Measurements from ENCODE around the gene ENPP7.

Gene ENPP7

DNA sequence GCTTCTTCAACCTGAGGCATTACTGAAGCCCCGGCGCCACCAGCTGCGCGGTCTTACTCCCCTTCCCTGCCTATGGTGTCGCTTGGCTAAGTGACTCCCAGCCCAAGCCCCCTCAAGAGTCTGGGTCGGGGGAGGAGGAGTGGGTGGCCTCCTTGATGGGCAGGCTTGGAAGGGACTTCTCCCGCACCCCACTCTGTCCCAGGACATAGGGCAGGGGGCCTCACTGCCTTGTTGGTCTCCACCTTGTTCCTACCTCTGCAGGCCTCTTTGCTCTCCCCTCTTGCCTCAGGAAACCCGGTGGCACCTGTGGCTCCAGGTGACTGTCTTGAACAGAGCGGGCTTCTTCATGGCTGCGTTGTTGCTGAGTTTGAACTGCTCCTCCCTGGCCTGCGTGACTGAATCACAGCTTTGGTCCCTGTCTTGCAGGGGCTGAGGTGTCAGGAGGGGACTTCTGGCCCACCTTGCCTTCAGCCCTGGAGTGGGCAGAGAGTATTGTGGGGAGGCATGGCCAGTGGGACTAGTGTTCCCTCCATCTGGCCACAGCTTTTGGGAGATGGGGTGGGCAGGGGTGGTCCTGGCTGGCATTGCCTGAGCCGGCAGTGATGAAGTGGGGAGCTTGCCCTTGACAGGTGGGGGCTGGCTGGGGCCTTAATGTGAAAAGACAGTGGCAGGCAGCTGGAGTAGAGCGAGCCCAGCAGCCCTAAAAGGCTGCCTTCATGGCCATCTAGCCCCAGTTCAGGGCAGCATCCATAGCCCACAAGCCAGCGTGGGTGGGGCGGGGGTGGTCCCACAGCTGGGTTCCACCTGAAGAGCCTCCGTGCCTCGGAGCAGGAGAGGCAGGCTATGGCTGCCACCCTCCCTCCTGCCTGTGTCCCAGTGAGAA, 54.5 kb downstream of the ENPP7 start:
- peaks cover 32% of the 10 kb centered on the region; the same call in 1 of the 2 replicates for H3K36me3 ChIP-seq (ENCODE audit: insufficient read depth, low read length)
- TF ChIP-seq, protein P1, sequence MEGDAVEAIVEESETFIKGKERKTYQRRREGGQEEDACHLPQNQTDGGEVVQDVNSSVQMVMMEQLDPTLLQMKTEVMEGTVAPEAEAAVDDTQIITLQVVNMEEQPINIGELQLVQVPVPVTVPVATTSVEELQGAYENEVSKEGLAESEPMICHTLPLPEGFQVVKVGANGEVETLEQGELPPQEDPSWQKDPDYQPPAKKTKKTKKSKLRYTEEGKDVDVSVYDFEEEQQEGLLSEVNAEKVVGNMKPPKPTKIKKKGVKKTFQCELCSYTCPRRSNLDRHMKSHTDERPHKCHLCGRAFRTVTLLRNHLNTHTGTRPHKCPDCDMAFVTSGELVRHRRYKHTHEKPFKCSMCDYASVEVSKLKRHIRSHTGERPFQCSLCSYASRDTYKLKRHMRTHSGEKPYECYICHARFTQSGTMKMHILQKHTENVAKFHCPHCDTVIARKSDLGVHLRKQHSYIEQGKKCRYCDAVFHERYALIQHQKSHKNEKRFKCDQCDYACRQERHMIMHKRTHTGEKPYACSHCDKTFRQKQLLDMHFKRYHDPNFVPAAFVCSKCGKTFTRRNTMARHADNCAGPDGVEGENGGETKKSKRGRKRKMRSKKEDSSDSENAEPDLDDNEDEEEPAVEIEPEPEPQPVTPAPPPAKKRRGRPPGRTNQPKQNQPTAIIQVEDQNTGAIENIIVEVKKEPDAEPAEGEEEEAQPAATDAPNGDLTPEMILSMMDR (conservative IDR thresholded peaks at IDR 0.05; ENCODE audit: low read length), result no peak
- no peak for TF ChIP-seq EZH2phosphoT487 (IDR thresholded peaks at IDR 0.05; ENCODE audit: borderline replicate concordance)
- no peak overlapping the region for H3K9ac ChIP-seq (ENCODE audit: low read depth, low read length, poor library complexity, severe bottlenecking)

DNA sequence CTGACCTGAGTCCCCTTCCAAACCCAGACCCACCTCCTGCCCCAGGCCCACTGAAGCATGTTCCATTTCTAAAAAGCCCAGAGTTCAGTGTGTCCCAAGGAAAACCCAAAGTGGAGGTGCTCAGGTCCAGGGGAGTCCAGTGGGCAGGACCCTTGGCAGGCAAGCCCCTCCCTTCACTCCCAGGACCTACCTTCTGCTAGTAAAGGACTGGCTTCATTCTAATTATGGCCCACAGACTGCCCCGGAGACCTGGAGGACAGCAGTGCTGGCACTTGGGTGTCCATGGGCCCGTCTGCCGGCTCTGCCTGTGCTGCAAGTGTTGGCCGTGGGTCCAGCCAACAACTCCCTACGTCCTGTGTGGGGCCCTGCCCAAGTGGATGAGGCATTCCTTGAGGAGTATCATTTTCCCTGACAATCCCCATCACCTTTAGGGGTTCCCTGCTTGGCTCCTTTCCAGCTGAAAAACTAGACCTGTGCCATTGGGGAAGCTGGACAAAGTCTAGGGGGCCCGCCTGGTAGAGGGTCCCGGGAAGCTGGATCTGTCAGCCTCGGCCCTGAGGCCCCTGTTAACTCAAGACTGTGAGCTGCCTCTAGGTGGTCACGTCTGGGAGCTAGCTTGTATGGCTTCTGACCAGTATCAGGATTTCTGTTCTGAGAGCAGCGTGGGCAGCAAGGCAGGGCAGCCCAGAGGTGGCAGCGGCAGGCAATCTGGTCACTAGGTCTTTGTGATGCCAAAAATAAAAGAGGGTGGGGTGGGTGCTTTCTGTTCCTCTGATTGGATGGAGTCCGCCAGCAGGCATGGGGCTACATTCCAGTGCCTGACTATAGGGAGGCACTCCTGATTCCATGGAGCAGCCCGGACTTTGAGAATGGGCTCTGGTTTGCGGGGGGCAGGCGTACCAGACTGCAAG, 55.4 kb downstream of the ENPP7 start:
- Histone ChIP-seq H3K9me2 (replicated peaks; ENCODE audit: low read depth, low read length) (no peaks in the 10 kb centered on the region), H3K4me3 (ENCODE audit: low read length, poor library complexity, severe bottlenecking) (no peak overlapping the region), H3K4me1 (ENCODE audit: insufficient read depth, low read length, poor library complexity, severe bottlenecking) (peaks cover 32% of the 10 kb centered on the region), H3K36me3 (ENCODE audit: insufficient read depth, low read length) (peaks cover 32% of the 10 kb centered on the region; the same call in 1 of the 2 replicates), H3K9me3 (ENCODE audit: insufficient read depth, low read depth, low read length) (no peaks in the 10 kb centered on the region), H3K4me2 (ENCODE audit: low read depth, low read length, poor library complexity, severe bottlenecking) (no peak overlapping the region), H2AFZ (ENCODE audit: low read length) (no peak overlapping the region), H4K20me1 (ENCODE audit: insufficient read depth, low read length, poor library complexity, severe bottlenecking) (peaks cover 55% of the 10 kb centered on the region), H3F3A (ENCODE audit: low read depth) (peaks cover 11% of the 10 kb centered on the region; the same call in 1 of the 2 replicates), H3K79me2 (ENCODE audit: insufficient read depth, low read length) (peaks cover 66% of the 10 kb centered on the region), H3K27me3 (ENCODE audit: insufficient read depth, low read length, poor library complexity, severe bottlenecking) (no peaks in the 10 kb centered on the region), H3K9ac (ENCODE audit: low read depth, low read length, poor library complexity, severe bottlenecking) (no peak overlapping the region)
- TF ChIP-seq EZH2phosphoT487 (IDR thresholded peaks at IDR 0.05; ENCODE audit: borderline replicate concordance), result no peak
- TF ChIP-seq, protein P1 (conservative IDR thresholded peaks at IDR 0.05; ENCODE audit: low read length), result no peak

More for the DNA sequence above, 54.5 kb downstream of the ENPP7 start:
- Histone ChIP-seq H3K4me2 (ENCODE audit: low read depth, low read length, poor library complexity, severe bottlenecking) (no peak overlapping the region), H2AFZ (ENCODE audit: low read length) (no peak overlapping the region), H3K27me3 (ENCODE audit: insufficient read depth, low read length, poor library complexity, severe bottlenecking) (no peaks in the 10 kb centered on the region), H3K4me3 (ENCODE audit: low read length, poor library complexity, severe bottlenecking) (no peak overlapping the region), H3F3A (ENCODE audit: low read depth) (peaks cover 12% of the 10 kb centered on the region; the same call in 1 of the 2 replicates), H3K79me2 (ENCODE audit: insufficient read depth, low read length) (peaks cover 66% of the 10 kb centered on the region), H4K20me1 (ENCODE audit: insufficient read depth, low read length, poor library complexity, severe bottlenecking) (peaks cover 61% of the 10 kb centered on the region), H3K9me2 (replicated peaks; ENCODE audit: low read depth, low read length) (no peaks in the 10 kb centered on the region), H3K4me1 (ENCODE audit: insufficient read depth, low read length, poor library complexity, severe bottlenecking) (peaks cover 35% of the 10 kb centered on the region), H3K9me3 (ENCODE audit: insufficient read depth, low read depth, low read length) (no peaks in the 10 kb centered on the region)

DNA sequence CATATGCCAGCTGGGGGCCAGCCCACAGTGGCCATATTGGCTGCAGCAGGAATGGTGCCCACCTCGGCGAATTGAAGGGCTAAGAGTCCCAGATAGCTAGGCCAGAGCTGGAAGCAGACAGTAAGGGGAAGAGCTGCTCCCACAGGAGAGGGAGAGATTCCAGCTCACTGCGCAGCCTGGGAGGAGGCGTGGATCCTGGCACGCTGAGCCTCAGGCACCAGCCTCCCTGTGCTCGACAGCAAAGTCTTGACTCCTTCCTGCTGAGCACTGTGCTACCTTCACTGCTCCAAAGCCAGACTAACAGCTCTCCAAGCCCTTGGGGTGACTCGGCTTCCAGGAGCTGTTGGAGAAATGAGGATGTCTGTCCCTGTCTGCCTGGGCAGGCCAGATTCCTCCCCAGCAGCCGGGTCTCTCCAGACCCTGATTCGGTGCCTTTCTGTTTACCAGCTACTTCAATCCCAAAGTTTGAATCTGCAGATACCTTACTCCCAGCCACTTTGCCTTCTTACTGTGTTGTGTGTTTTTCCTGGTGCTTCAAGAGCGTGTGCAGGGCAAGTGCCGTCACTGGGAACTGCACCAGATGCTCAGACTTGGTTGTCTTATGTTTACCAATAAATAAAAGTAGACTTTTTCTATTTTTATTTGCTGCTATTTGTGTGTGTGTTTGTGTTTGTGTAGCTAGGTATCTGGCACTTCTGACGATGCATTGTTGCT, 56.3 kb downstream of the ENPP7 start:
- Histone ChIP-seq H3K9me2 (replicated peaks; ENCODE audit: low read depth, low read length) (no peaks in the 10 kb centered on the region), H3K4me3 (ENCODE audit: low read length, poor library complexity, severe bottlenecking) (no peak overlapping the region), H3F3A (ENCODE audit: low read depth) (peaks cover 10% of the 10 kb centered on the region; the same call in 1 of the 2 replicates), H4K20me1 (ENCODE audit: insufficient read depth, low read length, poor library complexity, severe bottlenecking) (peaks cover 47% of the 10 kb centered on the region), H3K27me3 (ENCODE audit: insufficient read depth, low read length, poor library complexity, severe bottlenecking) (no peaks in the 10 kb centered on the region), H3K36me3 (ENCODE audit: insufficient read depth, low read length) (peaks cover 32% of the 10 kb centered on the region; the same call in 1 of the 2 replicates), H3K79me2 (ENCODE audit: insufficient read depth, low read length) (peaks cover 65% of the 10 kb centered on the region), H3K4me1 (ENCODE audit: insufficient read depth, low read length, poor library complexity, severe bottlenecking) (peaks cover 23% of the 10 kb centered on the region), H2AFZ (ENCODE audit: low read length) (no peak overlapping the region), H3K9me3 (ENCODE audit: insufficient read depth, low read depth, low read length) (no peaks in the 10 kb centered on the region), H3K9ac (ENCODE audit: low read depth, low read length, poor library complexity, severe bottlenecking) (no peak overlapping the region), H3K4me2 (ENCODE audit: low read depth, low read length, poor library complexity, severe bottlenecking) (no peak overlapping the region)
- TF ChIP-seq EZH2phosphoT487 (IDR thresholded peaks at IDR 0.05; ENCODE audit: borderline replicate concordance), result no peak
